ENCODE data around the gene OTUD6A. TPM values are rescaled to one million over a fixed set of nuclear protein-coding genes. Genes with fewer than 3 reads are reported as not detected.
A peak's percentile ranks its signal among the peaks of the same experiment; 100 is the strongest.

OTUD6A gene, protein sequence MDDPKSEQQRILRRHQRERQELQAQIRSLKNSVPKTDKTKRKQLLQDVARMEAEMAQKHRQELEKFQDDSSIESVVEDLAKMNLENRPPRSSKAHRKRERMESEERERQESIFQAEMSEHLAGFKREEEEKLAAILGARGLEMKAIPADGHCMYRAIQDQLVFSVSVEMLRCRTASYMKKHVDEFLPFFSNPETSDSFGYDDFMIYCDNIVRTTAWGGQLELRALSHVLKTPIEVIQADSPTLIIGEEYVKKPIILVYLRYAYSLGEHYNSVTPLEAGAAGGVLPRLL
- not detected in 2 replicates for total RNA-seq
- long read RNA-seq, result 0 reads

- Mint-ChIP-seq H3K4me3 (ENCODE audit: unreplicated experiment) (no peak within 1 kb of the TSS), H3K27me3 (ENCODE audit: unreplicated experiment) (no peaks in the 10 kb centered on the region), H3K9me3 (ENCODE audit: unreplicated experiment) (peaks cover 3% of the 10 kb centered on the region), H3K4me1 (ENCODE audit: unreplicated experiment) (no peaks in the 10 kb centered on the region), H3K27ac (ENCODE audit: unreplicated experiment) (no peak within 1 kb of the TSS), H3K36me3 (ENCODE audit: unreplicated experiment) (no peaks in the 10 kb centered on the region)
- TF ChIP-seq, protein P1, sequence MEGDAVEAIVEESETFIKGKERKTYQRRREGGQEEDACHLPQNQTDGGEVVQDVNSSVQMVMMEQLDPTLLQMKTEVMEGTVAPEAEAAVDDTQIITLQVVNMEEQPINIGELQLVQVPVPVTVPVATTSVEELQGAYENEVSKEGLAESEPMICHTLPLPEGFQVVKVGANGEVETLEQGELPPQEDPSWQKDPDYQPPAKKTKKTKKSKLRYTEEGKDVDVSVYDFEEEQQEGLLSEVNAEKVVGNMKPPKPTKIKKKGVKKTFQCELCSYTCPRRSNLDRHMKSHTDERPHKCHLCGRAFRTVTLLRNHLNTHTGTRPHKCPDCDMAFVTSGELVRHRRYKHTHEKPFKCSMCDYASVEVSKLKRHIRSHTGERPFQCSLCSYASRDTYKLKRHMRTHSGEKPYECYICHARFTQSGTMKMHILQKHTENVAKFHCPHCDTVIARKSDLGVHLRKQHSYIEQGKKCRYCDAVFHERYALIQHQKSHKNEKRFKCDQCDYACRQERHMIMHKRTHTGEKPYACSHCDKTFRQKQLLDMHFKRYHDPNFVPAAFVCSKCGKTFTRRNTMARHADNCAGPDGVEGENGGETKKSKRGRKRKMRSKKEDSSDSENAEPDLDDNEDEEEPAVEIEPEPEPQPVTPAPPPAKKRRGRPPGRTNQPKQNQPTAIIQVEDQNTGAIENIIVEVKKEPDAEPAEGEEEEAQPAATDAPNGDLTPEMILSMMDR (IDR thresholded peaks at IDR 0.05), result no peak
- peak; percentile 81 for DNase-seq (ENCODE audit: extremely low spot score, unreplicated experiment)
These were observed at the start of gene OTUD6A for GRCh38 chrX:70062076-70062475. OTUD6A (plus strand) TSS chrX:70062457; CDS start chrX:70062525, 68 bp downstream.

DNA sequence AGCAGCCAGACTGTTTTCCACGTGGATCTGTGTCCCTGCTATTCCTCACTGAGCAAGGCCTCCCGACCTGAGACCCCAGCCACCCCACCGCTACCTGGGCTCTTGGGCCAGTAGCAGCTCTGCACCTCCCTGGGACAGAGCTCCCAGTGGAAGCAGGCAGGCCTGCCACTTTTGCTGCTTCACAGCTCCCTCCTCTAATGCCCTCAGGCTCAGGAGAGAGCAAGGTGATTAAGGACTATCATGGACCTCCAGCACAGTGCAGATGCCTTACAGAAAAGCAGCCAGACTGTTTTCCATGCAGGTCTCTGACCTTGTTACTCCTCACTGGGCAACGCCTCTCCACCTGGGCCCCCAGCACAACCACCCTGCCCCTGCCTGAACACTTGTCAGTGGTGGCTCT is 49.5 kb upstream of the OTUD6A start:
- Mint-ChIP-seq H3K4me1 (ENCODE audit: unreplicated experiment) (no peaks in the 10 kb centered on the region), H3K4me3 (ENCODE audit: unreplicated experiment) (no peak overlapping the region), H3K27ac (ENCODE audit: unreplicated experiment) (no peak overlapping the region), H3K36me3 (ENCODE audit: unreplicated experiment) (no peaks in the 10 kb centered on the region), H3K9me3 (ENCODE audit: unreplicated experiment) (peaks cover 27% of the 10 kb centered on the region), H3K27me3 (ENCODE audit: unreplicated experiment) (no peaks in the 10 kb centered on the region)
- no peak for DNase-seq (ENCODE audit: extremely low spot score, unreplicated experiment)
- TF ChIP-seq, protein P1 (IDR thresholded peaks at IDR 0.05), result no peak

DNA sequence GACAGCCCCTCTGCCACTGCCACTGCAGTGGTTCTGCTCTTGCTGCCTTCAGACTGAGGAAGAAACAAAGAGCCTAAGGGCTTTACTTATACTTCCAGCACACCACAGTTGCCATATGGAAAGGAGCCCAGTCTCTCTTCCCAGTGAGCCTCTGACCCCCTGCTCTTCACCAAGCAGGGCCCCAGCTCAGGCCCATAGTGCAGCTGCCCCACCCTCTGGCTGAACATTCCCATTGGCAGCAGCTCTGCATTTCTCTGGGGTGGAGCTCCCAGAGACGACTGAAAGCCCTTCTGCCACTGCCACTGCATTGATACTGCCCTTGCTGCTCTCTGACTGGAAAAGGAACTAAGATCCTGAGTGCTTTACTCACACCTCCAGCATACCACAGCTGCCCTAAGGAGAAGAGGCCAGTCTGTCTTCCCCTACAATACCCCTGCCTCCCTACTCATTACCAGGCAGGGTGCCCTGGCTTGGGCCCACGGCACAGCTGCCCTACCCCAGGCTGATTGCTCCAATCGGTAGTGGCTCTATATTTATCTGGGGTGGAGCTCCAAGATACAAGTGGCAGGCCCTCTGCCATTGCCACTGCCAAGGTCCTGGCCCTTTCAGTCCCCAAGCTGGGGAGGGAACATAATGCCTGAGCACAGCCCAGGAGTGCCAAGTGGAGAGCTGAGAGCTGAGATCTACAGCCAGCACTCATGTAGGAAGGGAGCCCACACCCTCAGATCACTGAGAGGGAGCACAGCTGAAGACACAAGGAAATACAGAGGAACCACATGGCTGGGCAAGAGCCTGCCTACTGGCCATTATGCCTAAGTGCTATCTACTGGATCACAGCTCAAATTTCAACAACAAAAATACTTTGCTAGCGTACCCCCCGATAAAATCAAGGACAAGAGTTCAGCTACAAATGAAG is 48.5 kb upstream of the OTUD6A start:
- H3K36me3 Mint-ChIP-seq (ENCODE audit: unreplicated experiment), result no peaks in the 10 kb centered on the region
- TF ChIP-seq, protein P1 (IDR thresholded peaks at IDR 0.05), result no peak
- H3K27ac Mint-ChIP-seq (ENCODE audit: unreplicated experiment), result no peak overlapping the region
- peaks cover 34% of the 10 kb centered on the region for H3K9me3 Mint-ChIP-seq (ENCODE audit: unreplicated experiment)
- no peaks in the 10 kb centered on the region for H3K4me1 Mint-ChIP-seq (ENCODE audit: unreplicated experiment)
- H3K27me3 Mint-ChIP-seq (ENCODE audit: unreplicated experiment), result no peaks in the 10 kb centered on the region
- DNase-seq (ENCODE audit: extremely low spot score, unreplicated experiment), result no peak
- H3K4me3 Mint-ChIP-seq (ENCODE audit: unreplicated experiment), result no peak overlapping the region

GRCh38 chrX:70016513-70016912 is 45.7 kb upstream of the OTUD6A start:
- no peaks in the 10 kb centered on the region for H3K27me3 Mint-ChIP-seq (ENCODE audit: unreplicated experiment)
- H3K9me3 Mint-ChIP-seq (ENCODE audit: unreplicated experiment), result peaks cover 24% of the 10 kb centered on the region
- no peaks in the 10 kb centered on the region for H3K4me1 Mint-ChIP-seq (ENCODE audit: unreplicated experiment)
- no peaks in the 10 kb centered on the region for H3K36me3 Mint-ChIP-seq (ENCODE audit: unreplicated experiment)
- no peak overlapping the region for H3K4me3 Mint-ChIP-seq (ENCODE audit: unreplicated experiment)
- TF ChIP-seq, protein P1 (IDR thresholded peaks at IDR 0.05), result no peak
- no peak overlapping the region for H3K27ac Mint-ChIP-seq (ENCODE audit: unreplicated experiment)
- DNase-seq (ENCODE audit: extremely low spot score, unreplicated experiment), result no peak

DNA sequence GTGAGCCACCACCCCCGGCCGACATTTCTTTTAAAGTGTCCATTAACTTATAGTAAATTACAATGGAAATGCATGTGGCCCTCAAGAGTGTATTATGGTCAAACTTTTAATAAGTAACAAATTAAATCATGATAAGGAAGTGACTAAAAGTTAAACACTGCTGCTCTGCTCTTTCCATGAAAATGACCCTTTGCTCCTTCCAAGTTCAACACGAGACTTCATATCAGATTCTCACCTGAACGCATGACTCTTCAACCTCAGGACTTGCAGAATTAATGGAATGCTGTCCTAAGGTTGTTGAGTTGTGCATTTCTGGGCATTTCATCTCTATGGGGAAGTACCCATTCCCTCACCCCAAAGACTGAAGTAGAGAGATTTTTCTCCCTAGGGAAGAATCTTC is 39.6 kb upstream of the OTUD6A start:
- no peaks in the 10 kb centered on the region for H3K36me3 Mint-ChIP-seq (ENCODE audit: unreplicated experiment)
- no peaks in the 10 kb centered on the region for H3K4me1 Mint-ChIP-seq (ENCODE audit: unreplicated experiment)
- no peak overlapping the region for H3K27ac Mint-ChIP-seq (ENCODE audit: unreplicated experiment)
- peaks cover 8% of the 10 kb centered on the region for H3K9me3 Mint-ChIP-seq (ENCODE audit: unreplicated experiment)
- no peaks in the 10 kb centered on the region for H3K27me3 Mint-ChIP-seq (ENCODE audit: unreplicated experiment)
- no peak for DNase-seq (ENCODE audit: extremely low spot score, unreplicated experiment)
- TF ChIP-seq, protein P1 (IDR thresholded peaks at IDR 0.05), result no peak
- no peak overlapping the region for H3K4me3 Mint-ChIP-seq (ENCODE audit: unreplicated experiment)
